IMR-90 (cell line): ENCODE measurements around the gene PDE6B. TPM values are rescaled to one million over a fixed set of nuclear protein-coding genes. Genes with fewer than 3 reads are reported as not detected.

Experiments
- ATAC-seq: fragments of 200-7000 bp; cut with Tn5 transposase; 2 replicates; pipeline ENCODE4 v1.9.1; 2020; ENCODE audit warnings: low read depth, mild to moderate bottlenecking, moderate library complexity
- BruUV-seq: library from RNA; stranded (reverse); fragments of 400-500 nt; replicated peaks from 2 replicates; lab custom pipeline; 2021; lab: Mats Ljungman, UMichigan
- CTCF ChIA-PET: fragments of 300-600 bp; formaldehyde crosslinking; extraction: SDS; loops from one replicate; lab custom pipeline; 2021; ENCODE audit warnings: antibody characterized with exemption; lab: Yijun Ruan, JAX
- POLR2A ChIA-PET: fragments of 300-600 bp; sonication (Branson Sonifier 250); formaldehyde crosslinking; loops from one replicate; lab custom pipeline; 2022; ENCODE audit warnings: antibody characterized with exemption; ENCODE audit not compliant: unreplicated experiment; lab: Charles Lee
- DNase-seq: peaks from one replicate; pipeline ENCODE4 v3.0.0; 2013
- H2AFZ ChIP-seq: replicated peaks from 2 replicates; pipeline ENCODE3; 2013; ENCODE audit warnings: low read length, mild to moderate bottlenecking; ENCODE audit not compliant: poor library complexity
- H2AK5ac ChIP-seq: 2 replicates; pipeline ENCODE4 v1.6.1; 2013; ENCODE audit warnings: low read depth, low read length, inconsistent platforms
- H2AK9ac ChIP-seq: replicated peaks from 2 replicates; pipeline ENCODE3; 2013; ENCODE audit warnings: mild to moderate bottlenecking, low read depth, low read length, moderate library complexity; ENCODE audit not compliant: poor library complexity
- H2BK120ac ChIP-seq: 2 replicates; pipeline ENCODE4 v1.6.1; 2013; ENCODE audit warnings: low read depth, low read length, inconsistent platforms
- H2BK15ac ChIP-seq: 3 replicates; pipeline ENCODE4 v1.6.1; 2013; ENCODE audit warnings: low read depth, low read length, inconsistent platforms
- H2BK20ac ChIP-seq: 2 replicates; pipeline ENCODE4 v1.6.1; 2013; ENCODE audit warnings: low read depth, mild to moderate bottlenecking, inconsistent platforms, low read length, moderate library complexity
- H2BK5ac ChIP-seq: 2 replicates; pipeline ENCODE4 v1.6.1; 2013; ENCODE audit warnings: mild to moderate bottlenecking, low read depth, low read length, inconsistent platforms; ENCODE audit not compliant: poor library complexity, severe bottlenecking
- H3K14ac ChIP-seq: replicated peaks from 2 replicates; pipeline ENCODE4 v1.6.1; 2013; ENCODE audit warnings: low read depth, low read length, inconsistent platforms
- H3K18ac ChIP-seq: 2 replicates; pipeline ENCODE4 v1.6.1; 2013; ENCODE audit warnings: low read depth, low read length, control low read depth
- H3K23ac ChIP-seq: 2 replicates; pipeline ENCODE4 v1.6.1; 2013; ENCODE audit warnings: low read depth, low read length, inconsistent platforms
- H3K27ac ChIP-seq: 2 replicates; pipeline ENCODE4 v1.5.1; 2013; ENCODE audit warnings: mild to moderate bottlenecking, control low read depth, low read length; ENCODE audit not compliant: insufficient read depth
- H3K27me3 ChIP-seq: 2 replicates; pipeline ENCODE4 v1.6.1; 2013; ENCODE audit warnings: low read length; ENCODE audit not compliant: control insufficient read depth, insufficient read depth
- H3K36me3 ChIP-seq: 2 replicates; pipeline ENCODE4 v1.6.1; 2013; ENCODE audit warnings: low read length, mixed read lengths; ENCODE audit not compliant: control insufficient read depth, insufficient read depth
- H3K4ac ChIP-seq: 2 replicates; pipeline ENCODE4 v1.6.1; 2013; ENCODE audit warnings: low read depth, low read length, inconsistent platforms
- H3K4me1 ChIP-seq: 2 replicates; pipeline ENCODE4 v1.6.1; 2013; ENCODE audit warnings: low read length, mixed read lengths; ENCODE audit not compliant: control insufficient read depth, insufficient read depth
- H3K4me2 ChIP-seq: 2 replicates; pipeline ENCODE4 v1.6.1; 2013; ENCODE audit warnings: low read depth, mild to moderate bottlenecking, control low read depth, low read length, moderate library complexity
- H3K4me3 ChIP-seq: 2 replicates; pipeline ENCODE4 v1.5.1; 2013; ENCODE audit warnings: low read depth, mild to moderate bottlenecking, control low read depth, low read length, moderate library complexity; ENCODE audit not compliant: insufficient read depth
- H3K56ac ChIP-seq: 2 replicates; pipeline ENCODE4 v1.6.1; 2013; ENCODE audit warnings: low read length, inconsistent platforms; ENCODE audit not compliant: insufficient read depth; ENCODE audit errors: extremely low read depth
- H3K79me1 ChIP-seq, 2 experiments: 2 replicates each; pipeline ENCODE4 v1.6.1; 2013; ENCODE audit warnings: low read length in 2 of 2, inconsistent platforms in 1 of 2, low read depth in 1 of 2
- H3K9ac ChIP-seq: 2 replicates; pipeline ENCODE4 v1.6.1; 2013; ENCODE audit warnings: low read depth, low read length, control low read depth
- H3K9me1 ChIP-seq: 2 replicates; pipeline ENCODE4 v1.6.1; 2013; ENCODE audit warnings: low read length, inconsistent platforms; ENCODE audit not compliant: insufficient read depth
- H3K9me3 ChIP-seq: 2 replicates; pipeline ENCODE4 v1.6.1; 2013; ENCODE audit warnings: low read length; ENCODE audit not compliant: control insufficient read depth, insufficient read depth
- H4K20me1 ChIP-seq: 2 replicates; pipeline ENCODE4 v1.6.1; 2013; ENCODE audit warnings: low read length, inconsistent platforms; ENCODE audit not compliant: insufficient read depth
- H4K5ac ChIP-seq: 2 replicates; pipeline ENCODE4 v1.6.1; 2013; ENCODE audit warnings: mild to moderate bottlenecking, low read depth, low read length, control low read depth
- H4K8ac ChIP-seq, 2 experiments: 2 replicates each; pipeline ENCODE4 v1.6.1; 2013; ENCODE audit warnings: low read depth in 2 of 2, low read length in 2 of 2, control low read depth in 1 of 2, inconsistent platforms in 1 of 2
- H4K91ac ChIP-seq: 2 replicates; pipeline ENCODE4 v1.6.1; 2013; ENCODE audit warnings: low read depth, low read length, inconsistent platforms; ENCODE audit not compliant: insufficient read depth
- CHD1 ChIP-seq: IDR thresholded peaks from 2 replicates; pipeline ENCODE4 v1.6.1; 2012; ENCODE audit warnings: low read depth, low read length, improper control_type of control experiment
- FOS ChIP-seq: fragments of 150-350 bp; IDR thresholded peaks from 2 replicates; pipeline ENCODE4 v1.6.1; 2016; ENCODE audit warnings: low read depth, low read length
- MXI1 ChIP-seq: IDR thresholded peaks from 2 replicates; pipeline ENCODE4 v1.6.1; 2012; ENCODE audit warnings: low read depth, mild to moderate bottlenecking, low read length, moderate library complexity, borderline replicate concordance
- POLR2A ChIP-seq: IDR thresholded peaks from 2 replicates; pipeline ENCODE4 v1.6.1; 2012; ENCODE audit warnings: mild to moderate bottlenecking, low read depth, low read length
- WGBS, 2 experiments: methylation state at CpG; one replicate each; pipeline versions ENCODE4 v1.1.5 to v1.1.7; 2013; ENCODE audit warnings: missing lambda C conversion rate in 2 of 2; ENCODE audit not compliant: insufficient read length in 1 of 2; ENCODE audit errors: extremely low coverage in 2 of 2; 5-methylcytosine and 5-hydroxymethylcytosine counted together
- dilution Hi-C: fragments of 300-500 bp; cut with HindIII; formaldehyde crosslinking; loops from one replicate; pipeline ENCODE4 v1.14.3; 2018; ENCODE audit warnings: low sequenced_read_pairs; ENCODE audit not compliant: unreplicated experiment
- in situ Hi-C: fragments of 300-500 bp; cut with MboI; formaldehyde crosslinking; loops from 3 replicates; pipeline ENCODE4 v1.14.3; 2019; ENCODE audit warnings: low sequenced_read_pairs, inconsistent platforms, mixed read lengths
- intact Hi-C: fragments of 100-400 bp; cut with micrococcal nuclease; formaldehyde crosslinking; loops from 2 replicates; pipeline ENCODE4 v1.10.0; 2022
- polyA plus RNA-seq, 3 experiments: library from polyadenylated mRNA; depleted of rRNA; stranded (reverse); fragments of >200 nt; gene quantifications; 2 replicates each; pipeline ENCODE4 v1.2.3, GENCODE V29; 2012; ENCODE audit warnings: low replicate concordance in 1 of 3
- total RNA-seq: library from RNA; depleted of rRNA; stranded (reverse); fragments of >200 nt; gene quantifications from 2 replicates; pipeline ENCODE4 v1.2.3, GENCODE V29; 2012

The PDE6B gene
- total and polyA plus RNA-seq, 2 of the 4 experiments (the other 2 are of a cell fraction) = under 0.01 TPM; not detected in 1

GRCh38 chr4:706834-707598 lies 81.6 kb downstream of the PDE6B start (continued):
- no peak for TF ChIP-seq MXI1

DNA sequence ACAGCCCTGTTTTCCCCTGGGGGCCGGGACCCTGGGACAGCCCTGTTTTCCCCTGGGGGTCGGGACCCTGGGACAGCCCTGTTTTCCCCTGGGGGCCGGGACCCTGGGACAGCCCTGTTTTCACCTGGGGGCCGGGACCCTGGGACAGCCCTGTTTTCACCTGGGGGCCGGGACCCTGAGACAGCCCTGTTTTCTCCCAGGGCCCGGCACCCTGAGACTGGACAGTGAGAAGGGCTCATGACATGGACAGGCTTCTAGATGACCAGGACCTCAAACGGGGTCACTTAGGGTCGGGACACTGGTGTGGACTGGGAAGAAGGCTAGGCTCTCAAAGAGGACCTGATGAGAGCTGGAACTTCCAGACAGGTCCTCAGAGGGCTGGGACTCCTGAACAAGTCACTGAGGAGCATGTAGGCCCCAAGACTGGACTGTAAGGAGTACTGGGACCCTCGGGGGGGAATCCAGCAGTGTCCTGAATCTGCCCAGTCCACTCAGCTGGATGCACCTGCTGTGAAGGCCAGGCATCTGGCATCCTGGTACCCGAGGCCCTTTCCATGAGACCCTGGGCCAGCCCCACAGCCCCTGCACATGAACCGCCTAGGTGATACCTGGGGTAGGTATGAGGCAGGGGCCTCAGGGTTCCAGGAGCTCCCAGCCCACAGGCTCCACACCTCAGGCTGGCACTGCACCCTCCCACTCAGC lies 82.7 kb downstream of the PDE6B start:
- Histone ChIP-seq H3K9me3 (no peaks in the 10 kb centered on the region), H3K4me1 (peaks cover 14% of the 10 kb centered on the region; the same call in 1 of the 2 replicates), H3K27ac (no peak overlapping the region), H4K91ac (no peak overlapping the region), H2BK20ac (no peak overlapping the region), H2BK120ac (no peak overlapping the region), H2BK15ac (no peak overlapping the region), H2AK9ac (peak overlapping the region; percentile 71), H3K56ac (no peak overlapping the region), H3K9ac (no peak overlapping the region), H3K79me1 (peaks cover 15 to 39% of the 10 kb centered on the region in 2 experiments; a peak in 3 of 4 replicates), H2AFZ (no peak overlapping the region), H3K18ac (no peak overlapping the region), H3K9me1 (peaks cover 13% of the 10 kb centered on the region), H3K14ac (no peak overlapping the region), H3K4me2 (peak overlapping the region; percentile 42), H3K4ac (no peak overlapping the region), H3K4me3 (no peak overlapping the region), H4K5ac (no peak overlapping the region), H3K23ac (no peak overlapping the region; the same call in 1 of the 2 replicates), H4K20me1 (peaks cover 46% of the 10 kb centered on the region), H3K36me3 (peaks cover 7% of the 10 kb centered on the region), H3K27me3 (no peaks in the 10 kb centered on the region; the same call in 1 of the 2 replicates), H2AK5ac (no peak overlapping the region), H4K8ac (no peak overlapping the region), H2BK5ac (no peak overlapping the region)
- ChIA-PET CTCF (no interaction called here), POLR2A (no interaction called here)
- dilution Hi-C loops = no loop called here
- no peak for DNase-seq
- TF ChIP-seq CHD1 (no peak), FOS (no peak), POLR2A (no peak)
- no TSS peak for BruUV-seq
- 59% methylated on average over 3 of the region's 11 CpGs; no CpG with 5 or more reads in 1 of the 2 experiments for WGBS, 2 experiments
- ATAC-seq = no peak
- in situ Hi-C loops = no loop called here
- intact Hi-C loops = no loop called here
